WI38 (cell line): ENCODE data around the gene GAGE13.
"Not testable (repeated sequence)": the region's sequence is repeated elsewhere in the genome, so short reads cannot be mapped to it uniquely, and the experiment has no call there.

ENCODE experiments used
- H3K4me3 ChIP-seq: 2 replicates; pipeline ENCODE4 v1.5.1; 2011; ENCODE audit warnings: low read depth, mild to moderate bottlenecking, control low read depth, low read length
- CTCF ChIP-seq: IDR thresholded peaks from 2 replicates; pipeline ENCODE4 v1.5.1; 2012; ENCODE audit warnings: low read depth, mild to moderate bottlenecking, control low read depth, low read length

The GAGE13 gene

GRCh38 chrX:49312176-49312575, 19.2 kb upstream of the GAGE13 start:
- H3K4me3 ChIP-seq = no peak overlapping the region
- TF ChIP-seq CTCF = no peak

- no peak for TF ChIP-seq CTCF
- no peak overlapping the region for H3K4me3 ChIP-seq
Observed at GRCh38 chrX:49316085-49316484, 15.3 kb upstream of the GAGE13 start.

- H3K4me3 ChIP-seq = not testable (repeated sequence)
Observed at GRCh38 chrX:49321737-49322136, 9.6 kb upstream of the GAGE13 start, which contains the start of gene GAGE12J. Gene GAGE12J (plus strand): TSS chrX:49322037. CDS start chrX:49323194, 1,157 bp downstream.

GRCh38 chrX:49322266-49322665, 9.1 kb upstream of the GAGE13 start:
- H3K4me3 ChIP-seq = not testable (repeated sequence)

GRCh38 chrX:49323735-49324134, 7.6 kb upstream of the GAGE13 start:
- not testable (repeated sequence) for H3K4me3 ChIP-seq

GRCh38 chrX:49330421-49330820, 961 bp upstream of the GAGE13 start:
- not testable (repeated sequence) for H3K4me3 ChIP-seq

GRCh38 chrX:49331841-49332240, 459 bp downstream of the GAGE13 start:
- H3K4me3 ChIP-seq = not testable (repeated sequence)

GRCh38 chrX:49341449-49341848, 10.1 kb downstream of the GAGE13 start:
- H3K4me3 ChIP-seq = not testable (repeated sequence)

- H3K4me3 ChIP-seq = not testable (repeated sequence)
Observed at GRCh38 chrX:49344496-49345175, 13.3 kb downstream of the GAGE13 start.

GRCh38 chrX:49345402-49345801, 14.0 kb downstream of the GAGE13 start:
- H3K4me3 ChIP-seq = not testable (repeated sequence)

- H3K4me3 ChIP-seq = not testable (repeated sequence)
Observed at GRCh38 chrX:49346150-49346549, 14.8 kb downstream of the GAGE13 start.
